LNCAP (cell line): ENCODE results near the gene RPS6KL1.

ENCODE experiments used
- TF ChIP-seq, protein P1 (sequence below): fragments of 450-650 bp; IDR thresholded peaks from 2 replicates; pipeline ENCODE4 v1.5.1; 2017; ENCODE audit warnings: mild to moderate bottlenecking

The RPS6KL1 gene

DNA sequence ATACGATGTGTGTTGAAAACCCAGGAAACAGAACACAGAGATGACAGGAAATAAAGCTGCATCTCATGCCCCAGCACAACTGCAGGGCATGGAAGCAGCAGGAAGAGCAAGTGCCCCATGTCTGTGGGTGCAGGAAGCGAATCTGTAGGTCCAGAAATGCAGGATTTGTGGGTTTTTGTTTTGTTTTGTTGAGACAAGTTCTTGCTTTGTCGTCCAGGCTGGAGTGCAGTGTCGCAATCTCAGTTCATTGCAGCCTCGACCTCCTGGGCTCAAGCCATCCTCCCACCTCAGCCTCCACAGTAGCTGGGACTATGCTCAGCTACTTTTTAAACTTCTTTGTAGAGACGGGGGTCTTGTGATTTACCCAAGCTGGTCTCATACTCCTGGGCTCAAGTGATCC lies 6.2 kb upstream of the RPS6KL1 start:
- TF ChIP-seq, protein P1, sequence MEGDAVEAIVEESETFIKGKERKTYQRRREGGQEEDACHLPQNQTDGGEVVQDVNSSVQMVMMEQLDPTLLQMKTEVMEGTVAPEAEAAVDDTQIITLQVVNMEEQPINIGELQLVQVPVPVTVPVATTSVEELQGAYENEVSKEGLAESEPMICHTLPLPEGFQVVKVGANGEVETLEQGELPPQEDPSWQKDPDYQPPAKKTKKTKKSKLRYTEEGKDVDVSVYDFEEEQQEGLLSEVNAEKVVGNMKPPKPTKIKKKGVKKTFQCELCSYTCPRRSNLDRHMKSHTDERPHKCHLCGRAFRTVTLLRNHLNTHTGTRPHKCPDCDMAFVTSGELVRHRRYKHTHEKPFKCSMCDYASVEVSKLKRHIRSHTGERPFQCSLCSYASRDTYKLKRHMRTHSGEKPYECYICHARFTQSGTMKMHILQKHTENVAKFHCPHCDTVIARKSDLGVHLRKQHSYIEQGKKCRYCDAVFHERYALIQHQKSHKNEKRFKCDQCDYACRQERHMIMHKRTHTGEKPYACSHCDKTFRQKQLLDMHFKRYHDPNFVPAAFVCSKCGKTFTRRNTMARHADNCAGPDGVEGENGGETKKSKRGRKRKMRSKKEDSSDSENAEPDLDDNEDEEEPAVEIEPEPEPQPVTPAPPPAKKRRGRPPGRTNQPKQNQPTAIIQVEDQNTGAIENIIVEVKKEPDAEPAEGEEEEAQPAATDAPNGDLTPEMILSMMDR: no peak

DNA sequence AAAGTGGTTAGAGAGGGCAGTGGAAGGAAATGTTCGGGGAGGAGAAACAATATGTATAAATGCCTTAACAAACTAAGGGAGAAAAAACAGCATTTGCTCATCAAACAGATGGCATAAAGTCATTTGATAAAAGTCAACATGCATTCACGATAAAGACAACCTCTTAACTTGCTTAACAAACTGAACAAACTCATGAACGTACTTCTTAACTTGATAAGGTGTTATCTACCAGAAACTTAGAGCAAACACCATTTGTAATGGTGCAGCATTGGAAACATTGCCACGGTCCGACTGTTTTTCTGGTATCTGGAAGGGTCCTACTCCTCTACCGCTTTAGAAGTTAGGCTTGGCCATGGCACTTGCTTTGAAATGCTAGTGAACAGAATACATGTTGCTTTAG lies 4.2 kb upstream of the RPS6KL1 start:
- TF ChIP-seq, protein P1: no peak

DNA sequence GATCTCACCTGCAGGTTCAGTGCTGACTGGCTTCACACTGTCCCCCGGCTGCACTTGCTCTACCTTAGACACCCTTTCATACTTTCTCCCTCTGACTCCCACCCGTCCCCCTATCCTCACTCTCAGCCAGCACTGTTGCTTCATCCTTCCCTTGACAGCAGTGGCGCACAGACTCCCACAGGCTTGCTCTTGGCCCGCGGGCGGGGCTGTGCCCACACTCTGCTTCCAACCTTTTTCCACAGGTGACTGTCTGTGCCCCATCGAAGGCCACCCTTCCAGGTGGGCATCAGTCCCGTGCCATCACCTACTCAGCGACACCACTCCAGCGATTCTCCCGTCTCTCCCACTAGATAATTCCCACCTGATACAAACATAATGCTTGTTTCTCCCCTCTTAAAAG lies 1.0 kb upstream of the RPS6KL1 start:
- TF ChIP-seq, protein P1: no peak

DNA sequence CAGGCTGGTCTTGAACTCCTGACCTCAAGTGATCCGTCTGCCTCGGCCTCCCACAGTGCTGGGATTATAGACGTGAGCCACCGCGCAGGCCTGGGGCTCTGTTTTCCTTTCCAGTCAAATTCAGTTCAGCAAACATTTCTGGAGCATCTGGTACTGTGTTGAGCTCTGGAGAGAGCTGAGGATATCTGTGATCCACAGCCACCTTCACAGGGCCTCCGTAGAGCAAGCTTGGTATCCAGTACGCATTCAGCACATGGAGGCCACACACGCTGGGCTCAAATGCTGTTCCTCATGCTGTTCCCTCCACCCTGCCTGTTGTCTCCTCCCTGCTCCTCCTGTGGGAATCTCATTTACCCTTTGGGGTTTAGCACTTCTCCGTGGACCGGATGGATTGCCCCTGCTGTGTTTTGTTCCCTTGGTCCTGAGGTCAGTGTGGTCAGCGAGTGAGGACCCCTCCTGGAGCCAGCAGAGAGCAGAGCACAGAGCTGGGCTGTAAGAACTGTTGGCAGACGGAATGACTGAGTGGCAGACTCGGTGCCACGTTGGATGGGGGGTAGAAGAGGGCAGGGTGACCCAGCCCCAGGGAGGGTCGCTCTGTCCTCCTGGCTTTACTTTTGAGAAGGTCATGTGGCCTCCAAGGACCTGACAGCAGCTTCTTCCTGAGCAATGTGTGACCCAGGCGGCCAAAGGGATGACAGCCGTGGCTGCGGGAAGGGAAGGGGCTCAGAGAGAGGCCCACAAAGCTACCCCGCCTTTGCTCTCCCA lies 891 bp downstream of the RPS6KL1 start:
- TF ChIP-seq, protein P1: no peak

DNA sequence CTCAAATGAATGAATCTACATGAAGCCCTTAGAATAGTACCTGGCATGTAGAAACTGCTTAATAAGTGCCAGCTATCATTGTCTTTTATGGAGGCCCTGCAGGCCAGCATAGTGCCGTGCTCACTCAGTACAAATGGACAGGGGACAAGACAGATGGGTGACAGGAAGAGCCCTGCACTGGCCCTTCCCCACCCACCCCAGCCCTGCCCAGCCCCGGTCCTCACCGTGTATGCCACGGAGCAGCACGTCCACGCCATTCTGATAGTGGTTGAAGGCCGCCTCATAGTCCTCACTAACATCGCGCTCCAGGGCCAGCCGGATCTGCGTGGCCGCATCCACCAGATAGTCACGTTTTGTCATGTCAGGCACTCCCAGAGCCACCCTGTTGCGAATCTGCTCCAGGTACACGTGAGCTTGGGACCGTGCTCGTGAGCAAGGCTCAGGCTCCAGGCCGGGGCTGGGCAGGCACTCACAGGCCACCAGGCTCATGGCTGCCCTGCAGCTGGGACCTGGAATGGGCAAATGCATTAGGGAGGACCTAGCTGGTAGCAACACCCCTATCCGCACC lies 1.9 kb downstream of the RPS6KL1 start:
- TF ChIP-seq, protein P1: no peak

DNA sequence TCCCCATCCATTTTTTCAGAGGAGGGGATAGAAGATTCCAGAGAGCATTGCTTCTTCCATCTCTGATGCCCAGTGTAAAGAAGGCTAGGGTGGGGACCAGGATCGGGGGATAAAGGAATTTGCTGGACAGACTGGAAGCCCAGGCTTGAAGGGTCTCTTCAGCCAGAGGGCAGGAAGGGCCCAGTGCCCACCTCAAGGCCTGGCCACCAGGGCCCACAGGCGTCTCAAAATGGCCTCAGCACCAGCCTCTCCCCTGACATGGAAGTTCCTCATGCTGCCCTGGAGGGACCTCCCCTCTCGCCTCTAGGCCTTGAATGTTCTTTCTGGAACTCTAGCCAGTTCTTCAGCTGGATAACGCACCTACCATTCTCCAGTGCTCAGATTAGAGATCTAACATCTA lies 2.8 kb downstream of the RPS6KL1 start:
- TF ChIP-seq, protein P1: no peak

DNA sequence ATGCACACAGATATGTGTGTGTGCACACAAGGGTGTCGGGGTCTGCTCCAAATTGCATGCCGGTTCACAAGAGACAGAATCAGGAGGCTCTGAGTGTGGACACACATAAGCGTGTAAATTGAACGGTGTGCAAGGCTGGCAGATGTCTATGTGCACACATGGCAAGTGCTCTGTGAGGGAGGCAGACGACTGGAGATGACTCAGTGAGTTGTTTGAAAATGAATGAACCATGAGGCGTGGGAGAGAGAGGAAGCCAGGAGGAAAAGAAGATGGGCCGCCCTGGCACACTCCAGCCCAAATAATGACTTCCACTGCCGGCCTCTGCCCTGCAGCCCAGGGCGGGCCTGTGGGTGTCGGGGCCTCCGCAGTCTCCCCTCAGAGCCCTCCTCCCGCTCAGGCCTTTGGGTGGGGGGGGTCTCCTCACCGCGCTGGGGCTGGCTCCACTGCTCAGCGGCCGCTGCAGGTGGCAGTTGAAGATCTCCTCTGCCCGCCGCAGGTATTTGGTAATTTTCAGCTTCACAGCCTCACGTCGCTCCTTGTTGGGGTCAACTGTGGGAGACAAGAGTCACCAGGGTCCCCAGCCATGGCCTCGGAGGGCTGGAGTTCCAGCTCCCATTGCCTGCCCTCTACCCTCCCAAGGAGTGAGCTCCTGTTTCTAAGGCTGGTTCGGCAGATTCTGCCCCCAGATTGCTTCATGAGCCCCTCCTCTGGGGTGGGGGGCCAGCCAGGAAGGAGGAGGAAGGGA lies 3.5 kb downstream of the RPS6KL1 start:
- TF ChIP-seq, protein P1: no peak
